ENCODE measurements around the gene ZG16. TPM values are rescaled to one million over a fixed set of nuclear protein-coding genes. Genes with fewer than 3 reads are reported as not detected.

ZG16 gene
- total and polyA plus RNA-seq, 9 of the 15 experiments (the other 6 are each of a cell fraction or from before 2014, with no cell fraction given), result 0.04 TPM; not detected in 8

GRCh38 chr16:29815793-29816693 is 38.0 kb downstream of the ZG16 start, which contains the start of gene PAGR1 (continued):
- TF ChIP-seq SRSF7 (optimal IDR thresholded peaks at IDR 0.05; ENCODE audit: low read depth, low read length) (no peak), SIRT6 (IDR thresholded peaks at IDR 0.05; ENCODE audit: low read depth, low read length) (no peak), PRPF4 (IDR thresholded peaks at IDR 0.05; ENCODE audit: insufficient read depth, low read depth, low read length, poor library complexity, severe bottlenecking) (no peak), E2F3 (CRISPR knock-in tag; IDR thresholded peaks at IDR 0.05) (peak; percentile 95), PKNOX1 (IDR thresholded peaks at IDR 0.05) (no peak; the same call in none of the 2 replicates), KLF6 (CRISPR knock-in tag; IDR thresholded peaks at IDR 0.05; ENCODE audit: borderline replicate concordance) (peak; percentile 74; the same call in 1 of the 2 replicates), HNRNPUL1 (IDR thresholded peaks at IDR 0.05; ENCODE audit: low read length) (no peak), PATZ1 (CRISPR knock-in tag; IDR thresholded peaks at IDR 0.05; ENCODE audit: borderline replicate concordance) (no peak), ZNF143 (CRISPR knock-in tag; IDR thresholded peaks at IDR 0.05) (no peak), FUS (optimal IDR thresholded peaks at IDR 0.05; ENCODE audit: low read depth, low read length) (no peak), ZBTB5 (IDR thresholded peaks at IDR 0.05) (peak; percentile 59; the same call in 1 of the 2 replicates), TFE3 (CRISPR knock-in tag; IDR thresholded peaks at IDR 0.05) (no peak), MAFG (tag; conservative IDR thresholded peaks at IDR 0.05) (no peak), BCLAF1 (IDR thresholded peaks at IDR 0.05; ENCODE audit: borderline replicate concordance in 1 of 2, control insufficient read depth in 1 of 2, low read depth in 2 of 2, low read length in 1 of 2) (no peak), RBM17 (IDR thresholded peaks at IDR 0.05; ENCODE audit: borderline replicate concordance, low read depth, low read length) (no peak), KLF1 (tag; IDR thresholded peaks at IDR 0.05) (peak; percentile 42; the same call in 1 of the 2 replicates)
